Smooth muscle cell (in vitro differentiated cells): Measurements from ENCODE around the gene FBXW7. TPM values are rescaled to one million over a fixed set of nuclear protein-coding genes. Genes with fewer than 3 reads are reported as not detected.

Experiments used
- DNase-seq: peaks from one replicate; lab custom pipeline; 2025; ENCODE audit not compliant: unreplicated experiment; lab: John Stamatoyannopoulos, UW
- H2AFZ ChIP-seq: fragments of 200-600 bp; sonication (generic); 2 replicates; pipeline ENCODE4 v1.6.0; 2016; ENCODE audit warnings: antibody characterized with exemption, low read depth, mild to moderate bottlenecking
- H3F3A ChIP-seq: fragments of 200-600 bp; sonication (generic); 2 replicates; pipeline ENCODE4 v1.6.0; 2017; ENCODE audit warnings: antibody characterized with exemption, low read depth
- H3K27ac ChIP-seq: fragments of 200-600 bp; sonication (generic); 2 replicates; pipeline ENCODE4 v1.5.1; 2016; ENCODE audit warnings: low read depth, mild to moderate bottlenecking
- H3K27me3 ChIP-seq: fragments of 200-600 bp; sonication (generic); 2 replicates; pipeline ENCODE4 v1.6.1; 2016; ENCODE audit warnings: low read depth, mild to moderate bottlenecking
- H3K36me3 ChIP-seq: fragments of 200-600 bp; sonication (generic); 2 replicates; pipeline ENCODE4 v1.5.1; 2016; ENCODE audit warnings: low read depth
- H3K4me1 ChIP-seq: fragments of 200-600 bp; sonication (generic); 2 replicates; pipeline ENCODE4 v1.5.1; 2016; ENCODE audit warnings: low read depth
- H3K4me2 ChIP-seq: fragments of 200-600 bp; sonication (generic); 2 replicates; pipeline ENCODE4 v1.6.0; 2016; ENCODE audit warnings: mild to moderate bottlenecking
- H3K4me3 ChIP-seq: fragments of 200-600 bp; sonication (generic); 2 replicates; pipeline ENCODE4 v1.5.1; 2016; ENCODE audit warnings: mild to moderate bottlenecking
- H3K79me2 ChIP-seq: fragments of 200-600 bp; sonication (generic); 2 replicates; pipeline ENCODE4 v1.6.0; 2016; ENCODE audit warnings: low read depth, mild to moderate bottlenecking
- H3K9ac ChIP-seq: fragments of 200-600 bp; sonication (generic); 2 replicates; pipeline ENCODE4 v1.6.0; 2016; ENCODE audit warnings: low read depth
- H3K9me3 ChIP-seq: fragments of 200-600 bp; sonication (generic); replicated peaks from 2 replicates; pipeline ENCODE4 v1.5.1; 2016; ENCODE audit warnings: low read depth
- H4K20me1 ChIP-seq: fragments of 200-600 bp; sonication (generic); 2 replicates; pipeline ENCODE4 v1.6.0; 2016; ENCODE audit warnings: low read depth
- CTCF ChIP-seq: fragments of 200-600 bp; sonication (generic); IDR thresholded peaks from 2 replicates; pipeline ENCODE4 v1.5.1; 2017; ENCODE audit warnings: borderline replicate concordance, mild to moderate bottlenecking, antibody characterized with exemption; ENCODE audit not compliant: insufficient read depth, poor library complexity, severe bottlenecking
- WGBS: methylation state at CpG from one replicate; pipeline ENCODE4 v1.1.7; 2016; ENCODE audit warnings: low lambda C conversion rate; 5-methylcytosine and 5-hydroxymethylcytosine counted together
- polyA plus RNA-seq: library from polyadenylated mRNA; unstranded; fragments of >200 nt; fragmentation: Nextera tagmentation; extraction: Ambion mirVana; gene quantifications from 2 replicates; pipeline ENCODE4 v1.2.1, GENCODE V29; 2016
- total RNA-seq: library from RNA; depleted of rRNA; stranded (reverse); fragments of >200 nt; gene quantifications from 2 replicates; pipeline ENCODE4 v1.2.3, GENCODE V29; 2014

The FBXW7 gene
- total and polyA plus RNA-seq, 2 experiments from 2014 or later = 16.4 to 31.6 TPM

- Histone ChIP-seq H4K20me1 (peaks cover 62% of the 10 kb centered on the region), H3K79me2 (peaks cover 58% of the 10 kb centered on the region), H3F3A (no peaks in the 10 kb centered on the region), H3K27ac (no peak overlapping the region), H2AFZ (no peak overlapping the region), H3K9ac (no peak overlapping the region), H3K9me3 (no peaks in the 10 kb centered on the region), H3K36me3 (no peaks in the 10 kb centered on the region), H3K4me2 (no peak overlapping the region), H3K4me3 (no peak overlapping the region), H3K27me3 (no peaks in the 10 kb centered on the region), H3K4me1 (no peaks in the 10 kb centered on the region)
- WGBS = 98% methylated on average over 7 of the region's 7 CpGs
- TF ChIP-seq CTCF = no peak
- DNase-seq = no peak
Observed at GRCh38 chr4:152437561-152437960, 98.3 kb downstream of the FBXW7 start.

- no peak for DNase-seq
- Histone ChIP-seq H3K27ac (no peak overlapping the region), H3K4me3 (no peak overlapping the region), H3K27me3 (no peaks in the 10 kb centered on the region), H3K79me2 (peaks cover 56% of the 10 kb centered on the region), H3K9ac (no peak overlapping the region), H3K9me3 (no peaks in the 10 kb centered on the region), H3K36me3 (no peaks in the 10 kb centered on the region), H3F3A (no peaks in the 10 kb centered on the region), H2AFZ (no peak overlapping the region), H4K20me1 (peaks cover 64% of the 10 kb centered on the region), H3K4me1 (no peaks in the 10 kb centered on the region), H3K4me2 (no peak overlapping the region)
- WGBS = 93% methylated on average over 2 of the region's 2 CpGs
- TF ChIP-seq CTCF = no peak
Observed at GRCh38 chr4:152436384-152436783, 99.5 kb downstream of the FBXW7 start.

- WGBS = 97% methylated on average over 3 of the region's 3 CpGs
- Histone ChIP-seq H3K4me1 (no peaks in the 10 kb centered on the region), H3F3A (no peaks in the 10 kb centered on the region), H4K20me1 (peaks cover 65% of the 10 kb centered on the region), H3K4me2 (no peak overlapping the region), H3K9ac (no peak overlapping the region), H3K79me2 (peaks cover 39% of the 10 kb centered on the region), H3K27ac (no peak overlapping the region), H3K36me3 (no peaks in the 10 kb centered on the region), H3K4me3 (no peak overlapping the region), H3K27me3 (no peaks in the 10 kb centered on the region), H2AFZ (no peak overlapping the region), H3K9me3 (no peaks in the 10 kb centered on the region)
- TF ChIP-seq CTCF = no peak
- no peak for DNase-seq
Observed at GRCh38 chr4:152434011-152434410, 101.9 kb downstream of the FBXW7 start.

- WGBS = 98% methylated on average over 2 of the region's 2 CpGs
- H3K4me2 ChIP-seq = no peak overlapping the region
- no peak for DNase-seq
- H3F3A ChIP-seq = no peaks in the 10 kb centered on the region
- no peaks in the 10 kb centered on the region for H3K9me3 ChIP-seq
- no peaks in the 10 kb centered on the region for H3K27me3 ChIP-seq
- H3K4me3 ChIP-seq = no peak overlapping the region
- H4K20me1 ChIP-seq = peaks cover 67% of the 10 kb centered on the region
- peaks cover 26% of the 10 kb centered on the region for H3K79me2 ChIP-seq
- H3K27ac ChIP-seq = no peak overlapping the region
- no peaks in the 10 kb centered on the region for H3K36me3 ChIP-seq
- no peak for TF ChIP-seq CTCF
- H3K4me1 ChIP-seq = no peaks in the 10 kb centered on the region
- no peak overlapping the region for H3K9ac ChIP-seq
- H2AFZ ChIP-seq = no peak overlapping the region
Observed at GRCh38 chr4:152431784-152432183, 104.1 kb downstream of the FBXW7 start.
